Dermis microvascular lymphatic vessel endothelial cell (primary cell): ENCODE measurements around the gene MGAT1. TPM values are rescaled to one million over a fixed set of nuclear protein-coding genes. Genes with fewer than 3 reads are reported as not detected.
A peak's percentile ranks its signal among the peaks of the same experiment; 100 is the strongest.
"Not testable (repeated sequence)": the region's sequence is repeated elsewhere in the genome, so short reads cannot be mapped to it uniquely, and the experiment has no call there.

ENCODE experiments used
- DNase-seq, 2 donors: peaks; one replicate each; pipeline versions ENCODE4 v3.0.0 to v3.0.0-alpha.2; 2010; ENCODE audit warnings: low read depth in 2 of 2
- total RNA-seq: library from RNA; depleted of rRNA; stranded (reverse); fragments of >200 nt; gene quantifications from 2 replicates; pipeline ENCODE4 v1.2.1, GENCODE V29; 2014

The MGAT1 gene
- total RNA-seq = 67.9 and 139 TPM in 2 replicates

GRCh38 chr5:180802325-180803180 lies at the start of gene MGAT1:
TSS of gene MGAT1 (minus strand) at chr5:180802806. CDS start at chr5:180792971, 9,835 bp downstream.
- peak; percentile 62 to 91 for DNase-seq

- no peak for DNase-seq
Measured at GRCh38 chr5:180850434-180851078, 48.0 kb upstream of the MGAT1 start.

GRCh38 chr5:180849827-180850226 lies 47.2 kb upstream of the MGAT1 start:
- DNase-seq = no peak

- DNase-seq = no peak
Measured at GRCh38 chr5:180848878-180849277, 46.3 kb upstream of the MGAT1 start.

GRCh38 chr5:180848265-180848664 lies 45.7 kb upstream of the MGAT1 start:
- DNase-seq = no peak

- DNase-seq = no peak
Measured at GRCh38 chr5:180847026-180847425, 44.4 kb upstream of the MGAT1 start.

- no peak for DNase-seq
Measured at GRCh38 chr5:180844858-180845257, 42.3 kb upstream of the MGAT1 start.

- DNase-seq = no peak
Measured at GRCh38 chr5:180844432-180844831, 41.8 kb upstream of the MGAT1 start.

- DNase-seq = no peak
Measured at GRCh38 chr5:180839935-180840334, 37.3 kb upstream of the MGAT1 start.

- DNase-seq = no peak
Measured at GRCh38 chr5:180839227-180839626, 36.6 kb upstream of the MGAT1 start.

GRCh38 chr5:180837478-180837877 lies 34.9 kb upstream of the MGAT1 start:
- DNase-seq = no peak

GRCh38 chr5:180832638-180833068 lies 30.0 kb upstream of the MGAT1 start:
- no peak for DNase-seq

- DNase-seq = peak; percentile 38 to 77
Measured at GRCh38 chr5:180831139-180832093, 28.8 kb upstream of the MGAT1 start.

GRCh38 chr5:180830253-180831138 lies 27.9 kb upstream of the MGAT1 start:
- no peak for DNase-seq

GRCh38 chr5:180829726-180830125 lies 27.1 kb upstream of the MGAT1 start:
- no peak for DNase-seq

GRCh38 chr5:180828756-180829531 lies 26.3 kb upstream of the MGAT1 start:
- not testable (repeated sequence) for DNase-seq

- DNase-seq = not testable (repeated sequence)
Measured at GRCh38 chr5:180827374-180827773, 24.8 kb upstream of the MGAT1 start.

GRCh38 chr5:180825768-180826525 lies 23.3 kb upstream of the MGAT1 start:
- DNase-seq = peak; percentile 71 to 80
